Prostate gland (tissue), 2 donors: ENCODE measurements around the gene FAM193A.

Experiments used
- CTCF ChIP-seq, 4 experiments: fragments of 200-600 bp in 2 of 4; fragments of 450-650 bp in 2 of 4; sonication (generic) in 2 of 4; IDR thresholded peaks; 1 replicate in 3 of 4; 2 replicates in 1 of 4; pipeline ENCODE4 v1.5.1; 2016 to 2019; ENCODE audit warnings: antibody characterized with exemption in 4 of 4, mild to moderate bottlenecking in 2 of 4, moderate library complexity in 2 of 4
- POLR2A ChIP-seq: fragments of 450-650 bp; IDR thresholded peaks from one replicate; pipeline ENCODE4 v1.6.1; 2016; ENCODE audit warnings: antibody characterized with exemption, mild to moderate bottlenecking
- POLR2AphosphoS5 ChIP-seq: sonication (generic); formaldehyde crosslinking; IDR thresholded peaks from one replicate; pipeline ENCODE4 v1.6.1; 2017; ENCODE audit warnings: antibody characterized with exemption

- TF ChIP-seq CTCF (IDR thresholded peaks at IDR 0.05) (no peak), POLR2A (no peak), POLR2AphosphoS5 (no peak)
Observed at GRCh38 chr4:2574863-2575262, 38.4 kb downstream of the FAM193A start.
